ENCODE results near the gene ZNF479.
"Not testable (repeated sequence)": the region's sequence is repeated elsewhere in the genome, so short reads cannot be mapped to it uniquely, and the experiment has no call there.

The ZNF479 gene

DNA sequence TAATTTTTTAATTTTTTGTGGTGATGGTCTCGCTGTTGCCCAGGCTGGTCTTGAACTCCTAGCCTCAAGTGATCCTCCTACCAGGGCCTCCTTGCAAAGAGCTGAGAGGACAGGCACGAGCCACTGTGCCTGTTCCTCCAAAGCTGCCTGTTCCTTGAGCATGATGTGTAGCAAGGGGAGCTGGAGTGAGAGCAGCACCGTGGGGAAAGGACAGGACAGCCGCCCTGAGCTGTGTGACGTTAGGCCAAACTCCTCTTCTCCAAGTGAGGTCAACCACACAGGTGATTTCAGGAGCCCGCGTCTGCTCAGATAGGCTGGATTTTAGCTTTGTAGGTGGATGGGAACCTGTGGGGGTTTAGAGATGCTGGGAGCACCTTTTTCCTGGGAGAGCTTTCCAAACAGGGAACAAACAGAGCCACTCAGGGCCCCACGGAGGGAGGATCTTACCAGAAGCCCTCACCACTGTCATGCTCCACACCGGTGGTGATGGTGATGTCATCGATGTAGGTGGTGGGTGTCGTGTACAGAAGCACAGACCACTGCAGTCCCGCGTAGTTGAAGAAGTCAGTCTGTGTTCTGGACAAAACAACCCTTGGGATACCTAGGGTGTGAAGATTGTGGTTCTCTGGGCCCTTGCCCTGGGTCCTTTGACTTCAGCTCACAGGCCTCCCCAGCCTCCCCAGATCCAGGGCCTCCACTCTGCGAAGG lies 44.8 kb upstream of the ZNF479 start:
- DNase-seq (ENCODE audit: low read depth) = no peak
- TF ChIP-seq, protein P1, sequence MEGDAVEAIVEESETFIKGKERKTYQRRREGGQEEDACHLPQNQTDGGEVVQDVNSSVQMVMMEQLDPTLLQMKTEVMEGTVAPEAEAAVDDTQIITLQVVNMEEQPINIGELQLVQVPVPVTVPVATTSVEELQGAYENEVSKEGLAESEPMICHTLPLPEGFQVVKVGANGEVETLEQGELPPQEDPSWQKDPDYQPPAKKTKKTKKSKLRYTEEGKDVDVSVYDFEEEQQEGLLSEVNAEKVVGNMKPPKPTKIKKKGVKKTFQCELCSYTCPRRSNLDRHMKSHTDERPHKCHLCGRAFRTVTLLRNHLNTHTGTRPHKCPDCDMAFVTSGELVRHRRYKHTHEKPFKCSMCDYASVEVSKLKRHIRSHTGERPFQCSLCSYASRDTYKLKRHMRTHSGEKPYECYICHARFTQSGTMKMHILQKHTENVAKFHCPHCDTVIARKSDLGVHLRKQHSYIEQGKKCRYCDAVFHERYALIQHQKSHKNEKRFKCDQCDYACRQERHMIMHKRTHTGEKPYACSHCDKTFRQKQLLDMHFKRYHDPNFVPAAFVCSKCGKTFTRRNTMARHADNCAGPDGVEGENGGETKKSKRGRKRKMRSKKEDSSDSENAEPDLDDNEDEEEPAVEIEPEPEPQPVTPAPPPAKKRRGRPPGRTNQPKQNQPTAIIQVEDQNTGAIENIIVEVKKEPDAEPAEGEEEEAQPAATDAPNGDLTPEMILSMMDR (IDR thresholded peaks at IDR 0.05; ENCODE audit: low read depth, low read length, missing control alignments) = no peak
- in situ Hi-C loops (cut with HindIII; ENCODE audit: low sequenced_read_pairs) = no loop called here
- H3K4me3 ChIP-seq (ENCODE audit: low read depth, low read length) = no peak overlapping the region

DNA sequence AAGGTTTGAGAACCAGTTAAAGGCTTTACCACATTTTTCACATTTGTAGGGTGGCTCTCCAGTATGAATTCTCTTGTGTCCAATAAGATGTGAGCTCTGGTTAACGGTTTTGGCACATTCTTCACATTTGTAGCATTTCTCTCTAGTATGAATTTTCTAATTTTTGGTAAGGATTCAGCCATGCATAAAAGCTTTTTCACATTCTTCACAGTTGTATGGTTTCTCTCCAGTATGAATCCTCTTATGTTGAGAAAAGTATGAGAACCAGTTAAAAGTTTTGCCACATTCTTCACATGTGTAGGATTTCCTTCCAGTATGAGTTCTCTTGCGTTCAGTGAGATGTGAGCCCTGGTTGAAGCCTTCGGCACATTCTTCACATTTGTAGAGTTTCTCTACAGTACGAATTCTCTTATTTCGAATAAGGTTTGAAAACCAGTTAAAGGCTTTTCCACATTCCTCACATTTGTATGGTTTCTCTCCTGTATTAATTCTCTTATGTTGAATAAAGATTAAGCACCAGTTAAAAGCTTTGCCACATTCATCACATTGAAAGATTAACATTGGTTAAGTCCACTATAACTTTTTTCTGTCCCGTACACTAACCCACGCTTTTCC lies 33.2 kb upstream of the ZNF479 start:
- in situ Hi-C loops (cut with HindIII; ENCODE audit: low sequenced_read_pairs) = no loop called here
- TF ChIP-seq, protein P1 (IDR thresholded peaks at IDR 0.05; ENCODE audit: low read depth, low read length, missing control alignments) = no peak
- DNase-seq (ENCODE audit: low read depth) = no peak
- no peak overlapping the region for H3K4me3 ChIP-seq (ENCODE audit: low read depth, low read length)

DNA sequence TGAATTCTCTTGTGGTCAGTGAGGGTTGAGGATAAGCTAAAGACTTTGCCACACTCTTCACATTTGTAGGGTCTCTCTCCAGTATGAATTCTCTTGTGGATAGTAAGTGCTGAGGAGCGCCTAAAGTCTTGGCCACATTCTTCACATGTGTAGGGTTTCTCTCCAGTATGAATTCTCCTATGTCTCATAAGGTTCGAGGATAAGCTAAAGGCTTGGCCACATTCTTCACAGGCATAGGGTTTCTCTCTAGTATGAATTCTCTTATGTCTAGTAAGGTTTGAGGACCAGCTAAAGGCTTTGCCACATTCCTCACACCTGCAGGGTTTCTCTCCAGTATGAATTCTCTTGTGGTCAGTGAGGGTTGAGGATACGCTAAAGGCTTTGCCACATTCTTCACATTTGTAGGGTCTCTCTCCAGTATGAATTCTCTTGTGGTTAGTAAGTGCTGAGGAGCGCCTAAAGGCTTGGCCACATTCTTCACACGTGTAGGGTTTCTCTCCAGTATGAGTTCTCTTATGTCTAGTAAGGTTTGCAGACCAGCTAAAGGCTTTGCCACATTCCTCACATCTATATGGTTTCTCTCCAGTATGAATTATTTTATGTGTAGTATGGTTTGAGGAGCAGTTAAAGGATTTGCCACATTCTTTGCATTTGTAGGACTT lies 12.0 kb downstream of the ZNF479 start:
- DNase-seq (ENCODE audit: low read depth); H3K4me3 ChIP-seq (ENCODE audit: low read depth, low read length); in situ Hi-C loops (cut with HindIII; ENCODE audit: low sequenced_read_pairs): not testable (repeated sequence)

Measured in astrocyte of the cerebellum (primary cell).